22Rv1 (cell line): Measurements from ENCODE around the gene RRP15.

Experiments
- H3K27ac ChIP-seq: fragments of 450-650 bp; 2 replicates; pipeline ENCODE4 v1.5.1; 2017
- ZFX ChIP-seq: fragments of 450-650 bp; IDR thresholded peaks from 2 replicates; pipeline ENCODE4 v1.6.1; 2017; ENCODE audit warnings: antibody characterized with exemption, borderline replicate concordance
- TF ChIP-seq, protein P1 (sequence below): fragments of 450-650 bp; IDR thresholded peaks from 2 replicates; pipeline ENCODE4 v1.5.1; 2017; ENCODE audit warnings: mild to moderate bottlenecking

RRP15 gene

DNA sequence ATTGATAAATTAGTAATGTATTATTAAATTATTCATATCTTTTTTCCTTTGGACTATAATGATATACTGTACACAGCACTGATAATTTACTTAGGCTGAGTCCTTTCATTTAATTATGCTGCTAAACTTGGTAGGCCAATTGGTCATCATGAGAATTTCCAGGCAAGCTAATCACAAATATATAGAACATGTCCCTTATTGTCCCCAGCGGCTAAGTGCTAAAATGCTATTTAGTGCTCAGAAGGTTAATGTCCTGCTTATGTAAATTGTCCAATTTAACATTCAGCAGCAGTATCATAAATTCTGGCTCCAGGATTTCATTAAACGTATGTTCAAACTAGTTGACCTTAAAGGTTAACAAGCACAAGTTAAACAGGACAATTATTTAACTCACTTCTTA, 30.0 kb upstream of the RRP15 start:
- H3K27ac ChIP-seq = no peak overlapping the region
- TF ChIP-seq ZFX = no peak
- TF ChIP-seq, protein P1, sequence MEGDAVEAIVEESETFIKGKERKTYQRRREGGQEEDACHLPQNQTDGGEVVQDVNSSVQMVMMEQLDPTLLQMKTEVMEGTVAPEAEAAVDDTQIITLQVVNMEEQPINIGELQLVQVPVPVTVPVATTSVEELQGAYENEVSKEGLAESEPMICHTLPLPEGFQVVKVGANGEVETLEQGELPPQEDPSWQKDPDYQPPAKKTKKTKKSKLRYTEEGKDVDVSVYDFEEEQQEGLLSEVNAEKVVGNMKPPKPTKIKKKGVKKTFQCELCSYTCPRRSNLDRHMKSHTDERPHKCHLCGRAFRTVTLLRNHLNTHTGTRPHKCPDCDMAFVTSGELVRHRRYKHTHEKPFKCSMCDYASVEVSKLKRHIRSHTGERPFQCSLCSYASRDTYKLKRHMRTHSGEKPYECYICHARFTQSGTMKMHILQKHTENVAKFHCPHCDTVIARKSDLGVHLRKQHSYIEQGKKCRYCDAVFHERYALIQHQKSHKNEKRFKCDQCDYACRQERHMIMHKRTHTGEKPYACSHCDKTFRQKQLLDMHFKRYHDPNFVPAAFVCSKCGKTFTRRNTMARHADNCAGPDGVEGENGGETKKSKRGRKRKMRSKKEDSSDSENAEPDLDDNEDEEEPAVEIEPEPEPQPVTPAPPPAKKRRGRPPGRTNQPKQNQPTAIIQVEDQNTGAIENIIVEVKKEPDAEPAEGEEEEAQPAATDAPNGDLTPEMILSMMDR = no peak

DNA sequence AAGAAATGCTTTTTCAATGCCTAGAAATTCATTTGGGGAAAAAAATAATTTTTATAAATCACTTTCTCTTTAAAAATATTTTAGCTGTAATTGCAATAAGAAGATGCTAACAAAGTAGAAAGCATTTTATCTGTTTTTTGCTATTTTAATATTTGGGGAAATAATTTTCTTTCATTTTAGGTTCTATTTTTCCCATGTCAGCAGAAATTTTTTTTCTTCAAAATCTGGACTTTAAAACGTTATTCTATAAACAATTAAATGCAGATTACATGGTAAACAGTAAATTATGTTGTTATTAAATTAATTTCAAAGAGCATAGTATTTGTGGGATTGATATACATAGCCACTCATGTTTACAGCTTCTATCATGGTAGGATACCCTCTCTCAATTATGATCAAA, 27.7 kb upstream of the RRP15 start:
- TF ChIP-seq ZFX = no peak
- TF ChIP-seq, protein P1 = no peak
- no peak overlapping the region for H3K27ac ChIP-seq

DNA sequence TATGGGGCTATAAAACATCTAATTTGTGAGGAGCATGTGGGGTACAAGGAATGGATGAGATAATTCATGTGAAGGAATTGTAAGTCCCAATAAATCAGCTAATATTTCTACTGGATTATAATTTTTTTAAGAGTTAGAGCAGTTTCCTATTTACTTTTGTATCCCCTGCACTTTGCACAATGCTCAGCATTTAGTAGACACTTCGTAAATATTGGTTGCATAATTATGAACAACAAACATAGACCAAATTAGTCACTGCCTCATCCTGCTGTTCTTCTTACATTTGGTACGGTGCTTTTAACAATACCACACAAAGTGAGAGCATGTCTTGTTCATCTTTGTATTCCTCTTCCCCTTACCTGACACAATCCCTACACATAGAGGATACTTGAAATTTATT, 27.1 kb upstream of the RRP15 start:
- H3K27ac ChIP-seq = no peak overlapping the region
- TF ChIP-seq ZFX = no peak

DNA sequence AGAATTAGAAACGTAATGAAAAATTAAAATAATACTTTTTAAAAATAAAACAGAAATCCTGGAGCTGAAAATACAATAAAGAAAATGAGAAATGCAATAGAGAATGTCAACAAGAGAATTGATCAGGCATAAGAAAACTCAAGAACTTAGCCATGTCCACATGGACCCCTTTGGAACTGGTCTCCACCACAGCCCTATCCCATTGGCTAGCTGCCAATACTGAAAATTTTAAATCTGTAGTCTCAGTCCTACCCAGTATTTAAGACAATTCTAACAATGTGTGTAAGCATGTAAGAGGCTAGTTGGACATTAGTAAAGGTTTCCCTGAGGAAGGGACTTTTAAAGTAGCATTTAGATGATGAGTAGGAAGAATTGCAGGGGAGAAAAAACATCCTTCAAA, 25.8 kb upstream of the RRP15 start:
- TF ChIP-seq, protein P1 = no peak
- TF ChIP-seq ZFX = no peak
- no peak overlapping the region for H3K27ac ChIP-seq

DNA sequence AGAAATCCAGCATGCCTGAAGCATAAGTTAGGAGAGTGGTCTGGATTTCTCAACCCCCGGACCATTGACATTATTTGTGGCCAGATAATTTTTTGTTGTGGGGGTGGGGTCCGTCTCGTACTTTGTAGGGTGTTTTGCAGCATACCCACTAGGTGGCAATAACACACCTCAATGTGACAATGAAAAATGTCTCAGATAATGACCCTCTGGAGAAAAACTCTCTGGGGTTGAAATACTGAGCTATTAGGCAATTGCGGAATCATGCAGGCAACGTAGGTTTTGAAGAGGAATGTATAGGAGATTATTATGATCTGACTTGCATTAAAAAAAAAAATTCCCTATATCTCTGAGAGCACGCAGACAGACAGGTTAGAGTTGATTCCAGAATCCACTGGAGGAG, 25.3 kb upstream of the RRP15 start:
- TF ChIP-seq, protein P1 = peak; percentile 73
- no peak for TF ChIP-seq ZFX
- no peak overlapping the region for H3K27ac ChIP-seq

DNA sequence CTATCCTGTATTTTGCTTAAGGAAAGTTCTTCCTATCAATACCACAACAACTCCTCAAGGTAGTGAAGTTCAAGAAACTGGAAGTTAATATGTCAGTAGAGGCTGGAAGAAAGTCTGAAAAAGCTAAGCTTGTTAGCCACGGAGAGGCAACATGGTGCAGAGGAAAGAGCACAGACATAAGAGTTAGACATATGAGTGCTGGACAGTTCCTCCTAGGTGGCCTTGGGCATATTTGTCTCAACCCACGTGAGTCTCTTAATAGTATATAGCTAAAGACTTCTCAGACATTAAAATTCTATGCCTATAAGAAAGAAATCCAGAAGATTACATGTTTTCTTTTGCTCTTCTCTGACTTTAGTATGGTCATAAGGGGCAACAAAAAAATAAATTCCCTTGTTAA, 22.8 kb upstream of the RRP15 start:
- no peak overlapping the region for H3K27ac ChIP-seq
- TF ChIP-seq, protein P1 = no peak
- no peak for TF ChIP-seq ZFX

DNA sequence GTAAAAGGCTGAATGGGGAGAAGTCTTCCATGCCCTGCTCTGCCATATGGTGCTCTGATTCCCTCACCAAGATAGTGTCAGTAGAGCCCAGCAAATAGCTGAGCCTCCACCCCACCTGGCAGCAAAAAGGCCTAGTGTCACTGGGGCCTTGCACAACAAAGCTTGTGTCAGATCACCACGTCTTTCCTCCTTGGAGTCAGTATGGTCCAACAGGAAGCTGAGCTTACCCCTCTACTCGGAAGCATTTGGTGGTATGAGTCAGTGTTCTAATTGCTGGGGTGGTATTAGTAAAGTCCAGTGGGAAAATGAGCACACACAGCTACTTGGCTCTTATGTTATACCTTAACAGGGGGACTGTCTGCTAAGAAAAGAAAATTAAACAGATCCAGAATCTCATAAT, 18.7 kb upstream of the RRP15 start:
- TF ChIP-seq ZFX = no peak
- TF ChIP-seq, protein P1 = no peak
- H3K27ac ChIP-seq = no peak overlapping the region

DNA sequence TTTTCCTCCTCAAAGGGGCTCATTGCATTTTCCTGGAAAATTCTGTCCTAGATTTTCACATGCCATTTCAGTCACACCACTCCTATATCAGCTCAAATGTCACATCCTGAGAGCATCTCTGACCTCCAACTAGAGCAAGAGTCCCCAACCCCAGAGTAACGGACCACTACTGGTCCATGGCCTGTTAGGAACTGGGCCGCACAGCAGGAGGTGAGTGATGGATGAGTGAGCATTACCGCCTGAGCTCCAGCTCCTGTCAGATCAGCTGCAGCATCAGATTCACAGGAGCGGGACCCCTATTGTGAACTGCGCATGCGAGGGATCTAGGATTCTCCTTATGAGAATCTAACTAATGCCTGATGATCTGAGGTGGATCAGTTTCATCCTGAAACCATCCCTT, 12.7 kb upstream of the RRP15 start:
- no peak overlapping the region for H3K27ac ChIP-seq
- TF ChIP-seq, protein P1 = no peak
- TF ChIP-seq ZFX = no peak
